ENCODE data around the gene ENPP1.

The ENPP1 gene

GRCh38 chr6:131867744-131868143, 59.9 kb downstream of the ENPP1 start:
- no peak overlapping the region for H3K4me3 ChIP-seq (ENCODE audit: low read depth, low read length)
- TF ChIP-seq CTCF (IDR thresholded peaks at IDR 0.05; ENCODE audit: borderline replicate concordance, insufficient read depth, low read depth, low read length), result no peak

- H3K4me3 ChIP-seq (ENCODE audit: low read depth, low read length), result no peak overlapping the region
- no peak for TF ChIP-seq CTCF (IDR thresholded peaks at IDR 0.05; ENCODE audit: borderline replicate concordance, insufficient read depth, low read depth, low read length)
These were observed 61.0 kb downstream of the ENPP1 start for GRCh38 chr6:131868836-131869235.

- no peak overlapping the region for H3K4me3 ChIP-seq (ENCODE audit: low read depth, low read length)
- TF ChIP-seq CTCF (IDR thresholded peaks at IDR 0.05; ENCODE audit: borderline replicate concordance, insufficient read depth, low read depth, low read length), result no peak
These were observed 67.8 kb downstream of the ENPP1 start for GRCh38 chr6:131875647-131876046.

- no peak for TF ChIP-seq CTCF (IDR thresholded peaks at IDR 0.05; ENCODE audit: borderline replicate concordance, insufficient read depth, low read depth, low read length)
These were observed 68.7 kb downstream of the ENPP1 start for GRCh38 chr6:131876545-131876944.

GRCh38 chr6:131877999-131878789, 70.4 kb downstream of the ENPP1 start:
- no peak for TF ChIP-seq CTCF (IDR thresholded peaks at IDR 0.05; ENCODE audit: borderline replicate concordance, insufficient read depth, low read depth, low read length)
- no peak overlapping the region for H3K4me3 ChIP-seq (ENCODE audit: low read depth, low read length)

More at GRCh38 chr6:131876545-131876944, 68.7 kb downstream of the ENPP1 start:
- no peak overlapping the region for H3K4me3 ChIP-seq (ENCODE audit: low read depth, low read length)

- TF ChIP-seq CTCF (IDR thresholded peaks at IDR 0.05; ENCODE audit: borderline replicate concordance, insufficient read depth, low read depth, low read length), result no peak
- no peak overlapping the region for H3K4me3 ChIP-seq (ENCODE audit: low read depth, low read length)
These were observed 75.2 kb downstream of the ENPP1 start for GRCh38 chr6:131883016-131883415.

DNA sequence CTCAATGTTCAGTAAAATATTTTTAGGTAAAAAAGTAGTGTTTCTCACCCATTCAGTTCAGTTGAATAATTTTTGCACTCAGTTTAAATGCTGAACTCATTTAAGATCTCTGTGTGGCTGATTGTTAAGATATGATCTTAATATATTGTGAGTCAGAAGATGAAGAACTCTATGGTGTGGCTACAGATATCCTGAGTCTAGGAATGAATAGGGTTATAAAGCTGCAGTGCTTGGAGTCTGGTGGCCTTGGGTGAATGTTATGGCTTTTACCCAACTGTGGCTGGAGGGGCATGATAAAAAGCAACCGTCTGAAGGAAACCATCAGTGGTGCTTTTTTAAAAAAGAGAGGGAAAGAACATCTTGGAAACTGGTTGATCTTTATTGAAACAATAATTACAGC, 77.4 kb downstream of the ENPP1 start:
- H3K4me3 ChIP-seq (ENCODE audit: low read depth, low read length), result no peak overlapping the region
- no peak for TF ChIP-seq CTCF (IDR thresholded peaks at IDR 0.05; ENCODE audit: borderline replicate concordance, insufficient read depth, low read depth, low read length)
